GM18861 (cell line): ENCODE results near the gene TLE4.
A peak's percentile ranks its signal among the peaks of the same experiment; 100 is the strongest.

Experiments used
- ATAC-seq: cut with Tn5 transposase; IDR thresholded peaks from one replicate; pipeline ENCODE4 v1.9.1; 2021; ENCODE audit not compliant: unreplicated experiment

The TLE4 gene

DNA sequence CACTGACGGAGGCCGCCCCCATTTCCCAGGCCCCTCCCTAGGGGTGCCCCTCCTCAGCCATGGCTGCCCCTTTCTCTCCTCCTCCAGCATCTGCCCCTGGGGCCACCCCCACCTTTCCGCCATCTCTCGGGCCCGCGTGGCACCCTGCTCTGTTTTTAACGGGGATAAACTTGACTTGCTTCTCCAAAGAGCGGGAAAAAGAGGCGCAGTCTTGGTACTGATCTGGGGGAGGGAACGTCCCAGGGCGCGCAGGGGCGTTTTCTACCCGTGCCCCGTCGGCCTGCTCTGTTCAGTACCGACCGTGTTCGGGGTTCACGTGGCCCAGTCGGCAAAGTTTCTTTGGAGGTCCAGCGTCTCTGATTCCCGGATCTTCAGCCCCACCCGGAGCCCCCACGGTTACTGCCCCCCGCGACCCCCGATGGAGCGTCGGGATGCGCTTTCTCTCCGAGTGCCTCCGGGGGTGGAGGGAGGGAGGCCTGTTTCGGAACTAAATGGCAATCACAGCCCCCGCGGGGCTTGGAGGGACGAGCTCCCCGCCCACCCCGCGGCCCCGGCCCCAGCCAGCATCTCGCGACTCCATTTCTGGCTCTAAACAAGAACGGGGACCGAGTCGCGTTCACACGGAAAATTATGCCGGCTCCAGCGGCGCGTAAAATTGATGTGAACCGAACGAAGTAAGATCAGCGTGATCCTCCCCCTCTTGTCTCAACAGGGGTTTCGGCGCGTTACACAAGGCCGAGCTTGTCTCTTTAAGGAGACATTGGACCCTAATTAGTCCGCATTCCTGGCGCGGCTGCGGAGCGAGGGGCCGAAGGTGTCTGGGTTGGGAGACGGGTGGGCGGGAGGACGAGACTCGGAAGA lies 1.1 kb upstream of the TLE4 start:
- ATAC-seq: no peak

DNA sequence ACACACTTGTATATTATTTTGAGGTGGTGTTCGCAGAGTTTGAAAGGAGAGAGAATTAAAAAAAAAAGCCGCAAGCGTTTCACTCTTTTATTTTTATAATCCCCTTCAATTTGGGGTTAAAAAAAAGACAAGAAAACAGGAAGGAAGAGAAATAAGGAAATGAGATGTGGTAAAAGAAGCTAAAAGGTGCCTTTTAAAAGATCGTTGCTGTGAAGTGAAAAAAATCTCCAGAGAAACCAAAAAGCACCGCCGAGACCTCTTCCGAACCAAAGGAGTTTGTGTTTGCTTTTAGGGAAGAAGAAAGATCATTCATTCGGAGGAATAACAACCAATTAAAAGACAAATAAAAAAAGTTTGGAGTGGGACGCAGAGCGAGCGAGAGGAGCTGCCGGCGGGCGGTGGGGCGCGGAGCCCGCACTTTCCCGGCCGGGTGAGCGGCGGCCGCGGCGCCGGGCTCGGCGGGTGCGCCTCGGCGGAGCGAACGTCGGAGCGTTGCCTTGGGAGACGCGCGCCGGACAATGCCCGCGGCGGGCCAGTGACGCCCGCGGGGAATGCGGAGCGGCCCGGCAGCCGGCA lies 355 bp downstream of the TLE4 start:
- no peak for ATAC-seq

DNA sequence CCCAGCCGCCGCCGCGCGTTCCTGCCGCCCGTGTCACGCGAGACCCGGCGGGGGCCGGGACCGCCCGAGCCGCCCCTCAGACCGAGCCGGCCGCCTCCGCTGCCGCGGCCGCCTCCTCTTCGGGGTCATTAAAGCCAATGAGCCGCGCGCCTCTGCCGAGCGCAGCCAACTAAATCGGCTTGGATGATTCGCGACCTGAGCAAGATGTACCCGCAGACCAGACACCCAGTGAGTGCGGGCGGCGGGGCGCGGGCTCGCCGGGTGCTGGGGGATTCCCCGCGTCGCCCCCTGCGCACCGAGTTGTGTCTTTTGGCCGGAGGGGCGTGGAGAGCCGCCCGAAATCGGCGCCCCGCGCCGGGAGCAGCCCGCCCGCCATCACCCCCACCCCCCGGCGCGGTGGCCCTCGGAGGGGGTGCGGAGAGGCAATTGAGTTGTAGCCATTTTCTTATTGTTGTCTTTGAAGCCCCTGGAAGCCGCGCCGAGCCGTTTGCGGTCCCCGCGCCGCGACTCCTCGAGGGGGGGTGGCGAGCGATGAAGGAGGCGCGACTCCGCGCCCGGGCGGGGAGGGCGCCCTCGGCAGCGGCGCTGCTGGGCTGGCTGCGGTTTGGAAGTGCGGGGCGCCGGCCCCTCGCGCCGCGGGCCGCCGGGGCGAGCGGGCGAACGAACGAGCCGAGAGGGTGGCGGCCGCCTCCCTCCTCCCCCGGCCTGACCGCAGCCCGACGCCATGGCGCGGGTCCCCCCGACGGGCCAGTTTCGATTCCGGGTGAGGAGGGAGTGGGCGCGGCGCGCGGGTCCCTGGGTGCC lies 1.0 kb downstream of the TLE4 start:
- ATAC-seq: no peak

DNA sequence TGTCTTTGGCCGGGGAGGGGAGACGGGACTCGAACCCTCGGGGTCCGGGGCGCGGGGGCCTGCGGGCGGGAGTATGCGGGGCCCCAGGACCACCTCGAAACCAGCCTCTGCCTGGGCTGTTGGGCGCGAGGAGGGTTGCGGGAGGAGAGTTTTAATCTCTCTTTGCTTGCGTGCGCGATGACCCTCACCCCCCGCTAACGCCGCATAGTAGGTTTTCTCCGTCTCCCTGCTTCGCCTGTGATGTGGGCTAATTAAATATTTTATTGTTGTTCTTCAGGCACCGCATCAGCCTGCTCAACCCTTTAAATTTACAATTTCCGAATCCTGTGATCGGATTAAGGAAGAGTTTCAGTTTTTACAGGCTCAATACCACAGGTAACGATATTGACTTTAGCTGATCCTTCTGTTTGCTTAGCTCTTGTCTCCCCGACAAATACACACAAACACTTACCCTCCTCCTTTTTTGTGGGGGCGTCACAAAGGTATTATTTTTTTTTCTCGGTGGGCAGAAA lies 1.7 kb downstream of the TLE4 start:
- no peak for ATAC-seq

DNA sequence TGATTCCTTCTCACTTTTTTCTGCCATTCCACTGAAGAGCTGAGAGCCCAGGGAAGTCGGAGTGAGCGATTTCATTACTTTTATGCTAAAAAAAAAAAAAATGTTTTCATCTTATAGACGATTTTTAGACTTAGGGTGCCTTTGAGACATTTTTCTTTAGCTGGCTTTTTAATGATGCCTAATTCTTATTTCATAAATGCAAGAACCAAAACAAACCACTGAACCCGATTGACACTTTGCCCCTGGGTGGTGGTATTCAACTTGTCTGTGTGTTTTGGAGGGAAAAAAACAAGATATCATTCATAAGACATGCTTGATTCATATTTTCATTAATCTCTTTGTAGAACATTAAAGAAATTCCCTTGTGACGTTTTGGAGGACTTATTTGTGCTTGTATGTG lies 2.4 kb downstream of the TLE4 start:
- ATAC-seq: no peak

DNA sequence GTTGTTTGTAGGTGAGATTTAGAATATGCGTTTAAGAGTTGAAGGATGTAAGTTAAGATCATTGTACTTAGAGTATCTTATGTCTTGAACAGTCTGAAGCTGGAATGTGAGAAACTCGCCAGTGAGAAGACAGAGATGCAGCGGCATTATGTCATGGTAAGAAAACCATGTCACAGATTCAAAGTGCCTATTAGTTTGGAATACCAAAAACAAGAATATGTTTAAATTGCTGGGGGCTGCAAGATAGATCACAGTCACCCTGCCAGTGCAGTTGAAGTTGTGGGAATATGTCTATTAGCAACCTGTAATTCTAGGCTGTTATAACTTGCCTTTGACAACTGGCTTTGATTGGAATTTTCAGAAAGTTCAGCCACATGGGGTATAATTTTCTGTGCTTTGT lies 3.0 kb downstream of the TLE4 start:
- no peak for ATAC-seq

DNA sequence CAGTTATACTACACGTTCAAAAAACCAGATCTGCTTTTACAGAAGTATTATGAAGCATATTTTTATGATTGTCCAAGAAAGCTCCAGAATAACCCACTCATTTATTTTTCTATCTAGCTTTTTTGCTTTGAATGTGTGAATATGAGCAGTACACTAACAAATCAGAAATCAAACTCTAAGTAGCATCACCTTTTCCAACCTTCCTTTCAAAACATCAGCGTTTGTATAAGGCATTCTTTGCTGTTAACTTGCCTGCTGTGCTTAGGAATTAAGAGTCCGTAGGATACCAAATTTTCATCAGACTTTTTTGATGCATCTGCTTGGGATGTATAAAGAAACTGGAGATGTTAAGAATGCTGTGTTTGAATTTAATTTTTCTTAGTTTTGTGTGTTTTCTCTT lies 3.8 kb downstream of the TLE4 start:
- ATAC-seq: no peak

DNA sequence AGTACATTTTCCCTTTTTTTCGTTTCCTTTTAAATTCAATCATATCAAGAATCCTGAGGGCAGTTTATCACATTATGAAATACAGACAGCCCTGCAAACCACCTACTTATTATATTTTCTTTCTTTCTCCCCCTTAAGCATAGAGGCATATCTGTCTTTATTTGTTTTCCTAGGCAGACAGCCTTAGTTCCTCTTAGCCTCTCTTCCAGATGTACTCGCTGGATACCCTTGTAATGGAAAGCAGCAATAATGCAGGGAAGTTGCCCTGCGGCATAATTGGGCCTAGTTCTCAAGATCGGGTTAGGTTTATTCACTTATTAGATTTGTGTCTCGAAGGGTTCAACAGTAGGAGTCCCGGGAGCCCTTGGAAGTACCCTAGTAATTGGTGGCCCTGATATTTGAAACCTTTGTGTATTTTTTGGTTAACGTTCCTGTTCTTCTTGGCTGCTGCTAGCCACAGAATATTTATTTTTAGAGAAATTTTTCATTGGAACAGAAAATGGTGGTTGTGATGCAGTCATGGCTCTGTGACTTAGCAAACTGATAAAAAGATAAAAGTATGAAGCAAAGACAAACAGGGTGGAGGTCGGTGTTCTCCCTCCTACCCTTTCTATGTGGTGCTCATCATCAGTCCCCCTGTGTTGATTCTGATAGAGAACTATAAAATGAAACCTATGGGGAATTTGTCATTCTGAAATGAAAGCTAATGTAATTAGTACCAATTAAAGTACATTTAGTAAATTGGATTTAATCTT lies 6.4 kb downstream of the TLE4 start:
- no peak for ATAC-seq

DNA sequence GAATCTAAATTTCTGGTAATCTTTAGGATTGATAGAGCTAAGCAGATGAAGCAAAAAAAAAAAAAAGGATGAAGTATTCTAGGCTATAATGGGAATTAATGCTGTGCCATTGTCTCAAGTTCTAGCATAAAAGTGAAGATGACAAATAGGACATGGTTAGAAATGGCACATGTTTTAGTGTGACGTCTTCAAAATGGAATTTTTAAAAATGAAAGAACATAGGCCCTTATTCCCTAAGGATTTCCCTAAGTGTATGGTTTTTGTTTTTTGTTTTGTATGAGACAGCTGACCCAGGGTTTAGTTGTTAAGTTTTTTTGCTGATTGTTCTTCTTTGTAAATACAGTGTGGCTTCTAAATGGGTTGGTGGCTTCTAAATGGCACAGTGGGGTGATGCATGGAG lies 7.1 kb downstream of the TLE4 start:
- no peak for ATAC-seq

DNA sequence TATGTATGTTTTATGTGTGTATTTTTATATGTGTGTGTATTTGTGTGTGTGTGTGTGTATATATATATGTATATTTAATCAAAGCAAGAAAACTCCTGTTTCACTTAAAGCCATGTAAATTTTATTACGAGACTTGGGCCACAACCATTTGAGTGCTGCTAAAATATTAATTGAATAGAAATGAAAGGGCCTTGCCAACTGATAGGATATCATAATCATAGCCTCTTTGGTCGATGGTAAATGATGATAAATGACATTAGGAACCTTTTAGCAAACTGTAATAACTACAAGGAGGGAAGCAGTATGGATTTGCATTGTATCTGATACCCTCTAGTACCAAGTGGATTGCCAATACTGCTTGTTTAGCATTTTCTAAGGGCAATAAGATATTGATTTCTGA lies 7.9 kb downstream of the TLE4 start:
- no peak for ATAC-seq

DNA sequence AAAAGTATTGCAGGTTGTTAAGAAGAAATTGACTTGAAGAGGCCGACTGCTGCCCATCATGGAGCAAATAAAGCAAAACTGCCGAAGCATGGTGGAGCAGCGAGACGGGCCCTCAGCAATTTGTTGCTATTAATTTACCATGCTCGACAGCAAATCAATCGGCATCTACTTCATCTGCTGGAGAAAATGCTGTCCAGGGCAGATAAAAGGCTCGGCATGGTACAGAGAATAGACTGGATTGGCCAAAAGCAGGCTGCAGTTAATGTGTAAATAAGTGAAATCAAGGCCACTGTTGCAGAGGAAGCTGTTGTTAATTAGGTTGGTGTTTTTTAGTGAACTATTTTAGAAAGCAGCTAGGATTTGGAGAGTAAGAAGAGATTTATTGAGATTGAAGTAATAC lies 8.3 kb downstream of the TLE4 start:
- ATAC-seq: no peak

DNA sequence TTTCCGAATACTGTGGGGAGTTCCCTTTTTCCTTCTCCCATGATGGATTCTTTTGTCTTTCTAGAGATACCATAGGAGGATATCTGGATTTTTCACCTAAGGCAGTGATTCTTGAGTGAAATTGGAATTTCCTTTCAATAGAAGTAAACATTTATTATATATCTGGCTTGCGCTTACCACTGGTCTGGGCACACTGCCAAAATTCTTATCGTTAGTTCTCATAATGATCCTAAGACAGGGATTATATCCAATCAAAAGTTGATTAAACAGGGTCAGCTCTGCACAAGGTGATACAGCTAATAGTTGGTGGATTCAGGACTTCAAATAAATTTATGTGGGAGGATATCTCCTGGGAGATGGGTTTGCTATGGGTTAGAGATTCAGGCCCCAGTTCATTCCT lies 9.6 kb downstream of the TLE4 start:
- ATAC-seq: no peak

DNA sequence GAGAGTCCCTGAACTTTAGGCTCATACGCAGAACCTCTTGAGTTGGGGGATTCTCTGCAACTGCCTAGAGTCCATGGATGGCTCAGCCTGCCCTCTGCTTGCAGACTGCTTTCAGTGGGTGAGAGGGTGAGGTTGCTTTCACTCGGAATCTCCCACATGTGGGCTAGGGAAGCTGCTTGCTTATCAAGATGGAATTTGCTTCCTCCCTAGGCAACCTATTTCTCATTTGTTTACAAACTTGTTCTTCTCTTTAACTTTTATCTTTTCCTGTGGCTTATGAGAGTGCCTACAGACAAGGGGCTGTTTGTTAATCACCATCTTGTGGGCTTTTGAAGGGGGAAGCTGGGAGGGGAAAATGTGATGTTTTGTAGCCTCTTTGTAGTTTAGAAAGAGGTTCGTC lies 10.0 kb downstream of the TLE4 start:
- no peak for ATAC-seq

DNA sequence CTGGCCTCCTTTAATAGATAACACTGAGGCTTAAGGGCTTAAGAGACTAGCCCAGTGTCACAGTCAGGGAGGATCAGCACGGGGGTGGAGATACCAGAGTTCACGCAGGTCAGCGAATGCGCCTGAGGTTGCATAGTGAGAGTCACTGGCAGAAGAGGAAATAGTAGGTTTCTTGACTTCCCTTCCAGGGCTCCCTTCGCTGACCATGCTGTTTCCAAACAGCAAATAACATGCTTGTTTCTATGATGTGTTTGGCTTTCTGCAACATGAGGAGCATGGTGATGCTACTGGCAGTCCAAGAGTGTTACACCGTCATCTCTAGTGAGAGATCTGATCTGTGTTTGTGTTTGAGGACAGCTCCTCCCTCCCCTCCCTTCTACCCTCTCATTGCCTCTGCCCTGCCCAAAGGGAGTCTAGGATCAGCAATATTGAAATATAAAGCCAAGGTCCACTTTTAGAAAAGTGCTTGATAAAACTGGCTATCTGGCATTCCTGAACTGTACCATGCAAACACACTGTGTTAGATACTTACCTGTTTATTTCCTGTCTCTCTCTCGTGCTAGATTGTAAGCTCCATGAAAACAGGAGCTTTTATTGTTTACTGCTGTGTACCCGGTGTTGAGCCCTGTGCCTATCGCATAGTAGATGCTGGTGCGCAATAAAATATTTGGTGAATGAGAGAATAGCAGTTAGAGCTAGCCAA lies 12.3 kb downstream of the TLE4 start:
- peak; percentile 70 for ATAC-seq

DNA sequence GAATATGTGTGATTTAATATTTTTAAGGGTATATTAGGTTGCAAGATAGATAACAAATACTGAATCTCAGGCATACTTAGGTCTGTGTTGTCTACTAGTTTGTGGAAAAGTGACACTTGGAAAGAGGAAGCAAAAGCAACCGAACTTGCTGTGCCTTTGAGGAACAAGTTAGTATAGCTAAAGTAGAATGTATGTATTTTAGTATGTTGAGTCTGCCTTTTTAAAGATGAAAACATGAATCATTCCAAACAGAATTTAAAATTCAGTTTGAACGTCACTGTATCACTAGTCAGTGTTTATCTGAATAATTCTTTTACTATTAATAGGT lies 12.9 kb downstream of the TLE4 start:
- no peak for ATAC-seq

DNA sequence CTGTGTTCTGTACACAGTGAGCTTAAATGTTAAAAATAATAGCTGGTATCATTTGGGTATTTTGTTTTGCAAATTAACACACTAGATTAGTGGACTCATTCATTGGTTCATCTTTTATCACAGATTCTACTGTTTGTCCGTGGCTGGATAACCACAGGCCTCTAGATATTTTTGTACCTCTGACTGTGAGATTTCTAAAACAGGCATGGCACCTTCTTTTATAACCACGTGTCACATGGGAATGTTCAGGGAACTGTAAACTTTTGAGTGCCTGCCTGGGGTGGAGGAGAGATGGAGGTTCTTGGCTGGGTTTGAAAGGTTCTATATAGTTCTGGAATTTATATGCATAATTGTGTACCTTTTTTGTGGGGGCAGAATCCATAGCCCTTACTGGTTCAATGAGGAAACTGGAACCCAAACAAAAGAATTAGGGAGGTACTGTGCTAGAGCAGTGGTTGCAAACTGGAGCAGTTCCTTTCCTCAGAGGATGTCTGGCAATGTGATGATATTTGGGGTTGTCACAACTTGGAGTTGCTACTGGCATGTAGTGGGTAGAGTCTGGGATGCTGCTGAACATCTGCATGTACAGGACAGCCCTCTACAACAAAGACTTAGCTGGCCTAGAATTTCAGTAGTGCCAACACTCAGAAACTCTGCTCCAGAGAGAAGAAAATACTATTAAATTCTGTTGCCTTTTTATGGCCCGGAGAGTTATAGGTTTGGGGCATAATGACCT lies 16.9 kb downstream of the TLE4 start:
- no peak for ATAC-seq

DNA sequence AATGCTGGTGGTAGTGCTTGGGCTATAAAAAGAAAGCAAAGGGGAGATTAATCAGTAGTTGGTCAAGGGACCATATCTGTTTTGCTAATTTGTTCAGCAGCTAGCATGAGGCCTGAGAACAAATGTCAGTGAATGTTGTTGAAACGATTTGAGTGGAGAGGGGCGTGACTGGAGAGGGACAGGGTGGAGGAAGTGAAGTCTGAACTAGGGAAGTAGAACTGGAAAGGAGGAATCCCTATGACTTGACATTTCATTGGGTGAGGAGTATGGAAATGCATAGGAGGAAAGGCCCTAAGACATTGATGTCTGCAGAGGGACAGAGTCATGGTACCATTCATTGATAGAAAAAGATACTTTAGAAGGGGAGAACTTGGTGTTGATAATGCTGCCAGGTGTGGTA lies 19.7 kb downstream of the TLE4 start:
- no peak for ATAC-seq

DNA sequence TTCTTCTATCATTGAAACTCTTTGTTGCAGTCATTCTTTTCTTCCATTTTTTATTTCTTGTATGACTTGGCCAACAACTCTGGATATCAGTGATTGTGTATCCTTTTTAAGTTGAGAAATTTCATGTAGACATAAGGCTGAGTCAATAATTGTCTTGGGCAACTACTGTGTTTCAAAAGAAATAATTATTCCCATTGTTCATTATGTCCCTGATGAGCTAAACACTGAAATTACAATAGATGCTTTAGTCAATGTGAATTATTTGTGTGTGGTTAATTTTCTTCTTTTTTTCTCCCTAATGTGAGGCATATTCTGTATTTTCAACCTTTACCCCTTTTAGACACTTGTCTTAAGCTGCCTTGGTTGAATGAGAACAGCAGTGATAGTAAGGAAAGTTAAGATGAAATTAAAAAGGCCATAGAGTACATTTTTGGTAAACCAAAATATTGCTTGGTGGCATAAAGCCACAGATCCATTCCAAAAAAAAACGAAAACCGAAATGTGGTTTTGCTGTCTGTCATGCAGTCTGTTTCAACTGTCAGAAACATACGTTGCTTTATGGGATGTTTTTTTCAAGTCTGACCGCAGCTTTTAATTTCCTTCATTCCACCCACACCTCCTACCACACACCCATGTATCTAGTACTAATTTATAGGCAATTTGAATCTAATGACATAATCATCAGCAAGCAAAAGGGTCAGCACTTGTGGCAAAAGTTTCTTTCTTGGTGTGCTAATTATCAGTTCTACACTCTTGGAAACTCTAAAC lies 21.1 kb downstream of the TLE4 start:
- ATAC-seq: no peak
